Colonic mucosa (tissue), 4 donors: ENCODE measurements around the gene PRKN. TPM values are rescaled to one million over a fixed set of nuclear protein-coding genes. Genes with fewer than 3 reads are reported as not detected.

Source experiments
- DNase-seq: peaks from one replicate; pipeline ENCODE4 v3.0.0-alpha.2; 2020
- H3K27ac ChIP-seq: fragments of 200-600 bp; one replicate; pipeline ENCODE4 v1.8.0; 2021
- H3K27me3 ChIP-seq: fragments of 200-600 bp; one replicate; pipeline ENCODE4 v1.8.0; 2021
- H3K36me3 ChIP-seq: fragments of 200-600 bp; one replicate; pipeline ENCODE4 v1.8.0; 2021
- H3K4me1 ChIP-seq: fragments of 200-600 bp; one replicate; pipeline ENCODE4 v1.8.0; 2021; ENCODE audit warnings: mild to moderate bottlenecking
- H3K4me3 ChIP-seq: fragments of 200-600 bp; one replicate; pipeline ENCODE4 v1.8.0; 2021
- H3K9ac ChIP-seq, 2 donors: one replicate each; pipeline ENCODE4 v1.7.0; 2013; ENCODE audit warnings: control low read depth in 2 of 2, low read depth in 2 of 2, low read length in 2 of 2
- H3K9me3 ChIP-seq: fragments of 200-600 bp; one replicate; pipeline ENCODE4 v1.8.0; 2021
- intact Hi-C: fragments of 100-400 bp; cut with DNase I; formaldehyde crosslinking; loops from one replicate; pipeline ENCODE4 v1.14.1; 2022
- total RNA-seq, 2 donors: library from RNA; stranded (reverse); fragmentation: NEBNext Ultra II Directional in 1 of 2; extraction: Animal tissue kit (Norgen Biotek cat#: 25700) in 1 of 2; gene quantifications; one replicate each; pipeline ENCODE4 v1.2.1, GENCODE V29; 2021
- TF ChIP-seq, protein P1 (sequence below): fragments of 200-600 bp; IDR thresholded peaks from one replicate; pipeline ENCODE4 v1.8.0; 2022; ENCODE audit warnings: antibody characterized with exemption, mild to moderate bottlenecking
- donor health status: healthy.
- donor health status: DM: no; HTN: no; CAD: no.
- donor health status: DM: no; HTN: no; CAD: no.

Gene PRKN
- total RNA-seq, 2 donors from 2014 or later = 3.7 to 8.1 TPM

DNA sequence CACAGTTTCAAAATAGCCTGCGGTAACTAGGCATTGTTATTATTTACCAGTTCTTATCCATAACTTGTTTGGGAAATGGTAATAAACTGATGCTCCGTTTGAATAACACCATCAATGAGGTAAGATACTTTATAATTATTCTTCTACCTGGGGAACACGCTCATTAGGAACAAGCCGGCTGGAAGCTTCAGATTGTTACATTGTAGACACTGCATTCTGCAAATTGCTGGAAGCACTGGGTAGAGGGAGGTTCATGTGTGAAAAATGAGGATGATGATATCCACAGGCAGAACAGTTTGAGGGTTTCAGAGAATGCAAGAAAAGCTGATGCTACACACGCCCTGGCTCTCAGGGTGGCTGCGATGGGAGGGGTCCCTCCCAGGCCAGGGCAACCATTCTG is 893.1 kb downstream of the PRKN start:
- Histone ChIP-seq H3K27ac (no peak overlapping the region), H3K9ac (no peak overlapping the region), H3K36me3 (no peaks in the 10 kb centered on the region), H3K9me3 (no peaks in the 10 kb centered on the region), H3K4me3 (no peak overlapping the region), H3K27me3 (no peaks in the 10 kb centered on the region), H3K4me1 (no peaks in the 10 kb centered on the region)
- intact Hi-C loops = no loop called here
- TF ChIP-seq, protein P1, sequence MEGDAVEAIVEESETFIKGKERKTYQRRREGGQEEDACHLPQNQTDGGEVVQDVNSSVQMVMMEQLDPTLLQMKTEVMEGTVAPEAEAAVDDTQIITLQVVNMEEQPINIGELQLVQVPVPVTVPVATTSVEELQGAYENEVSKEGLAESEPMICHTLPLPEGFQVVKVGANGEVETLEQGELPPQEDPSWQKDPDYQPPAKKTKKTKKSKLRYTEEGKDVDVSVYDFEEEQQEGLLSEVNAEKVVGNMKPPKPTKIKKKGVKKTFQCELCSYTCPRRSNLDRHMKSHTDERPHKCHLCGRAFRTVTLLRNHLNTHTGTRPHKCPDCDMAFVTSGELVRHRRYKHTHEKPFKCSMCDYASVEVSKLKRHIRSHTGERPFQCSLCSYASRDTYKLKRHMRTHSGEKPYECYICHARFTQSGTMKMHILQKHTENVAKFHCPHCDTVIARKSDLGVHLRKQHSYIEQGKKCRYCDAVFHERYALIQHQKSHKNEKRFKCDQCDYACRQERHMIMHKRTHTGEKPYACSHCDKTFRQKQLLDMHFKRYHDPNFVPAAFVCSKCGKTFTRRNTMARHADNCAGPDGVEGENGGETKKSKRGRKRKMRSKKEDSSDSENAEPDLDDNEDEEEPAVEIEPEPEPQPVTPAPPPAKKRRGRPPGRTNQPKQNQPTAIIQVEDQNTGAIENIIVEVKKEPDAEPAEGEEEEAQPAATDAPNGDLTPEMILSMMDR = no peak
- no peak for DNase-seq

DNA sequence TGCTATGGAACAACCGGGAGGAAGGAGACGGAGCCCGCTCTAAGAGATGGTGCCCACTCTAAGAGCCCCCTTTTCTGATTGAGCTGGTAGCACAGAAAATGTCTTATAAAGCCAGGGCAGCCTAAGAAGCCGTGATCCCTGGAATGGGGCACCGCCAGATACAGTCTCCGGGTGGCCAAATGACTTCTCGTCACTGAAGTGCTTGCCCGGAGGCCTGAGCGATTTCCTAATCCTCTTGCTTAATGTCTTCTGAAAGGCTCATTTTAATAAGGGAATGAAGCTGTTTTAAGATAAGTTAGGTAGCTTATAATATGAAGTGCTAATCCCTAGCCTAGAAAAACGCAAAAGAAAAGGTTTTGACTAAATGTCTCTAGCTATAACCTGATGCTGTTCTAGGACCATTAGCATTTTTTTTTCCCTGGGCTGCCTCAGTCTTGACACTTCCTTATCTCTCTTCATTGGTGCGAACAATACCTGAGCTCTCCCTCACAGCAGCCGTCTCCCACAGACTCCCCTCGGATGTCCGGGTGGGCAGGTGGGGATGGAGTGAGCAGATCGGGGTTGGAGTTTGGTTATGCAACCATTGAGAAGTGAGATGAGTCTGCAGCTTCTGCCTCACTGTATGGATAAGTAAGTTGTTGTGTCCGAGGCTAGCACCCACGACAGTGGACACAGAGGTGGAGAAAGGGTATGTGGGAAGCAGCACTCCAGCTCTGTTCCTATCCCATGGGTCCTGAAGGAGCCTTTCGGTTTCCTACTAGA is 894.3 kb downstream of the PRKN start:
- no peak for DNase-seq
- Histone ChIP-seq H3K9ac (no peak overlapping the region), H3K27me3 (no peaks in the 10 kb centered on the region), H3K4me1 (no peaks in the 10 kb centered on the region), H3K36me3 (no peaks in the 10 kb centered on the region), H3K9me3 (no peaks in the 10 kb centered on the region), H3K27ac (no peak overlapping the region), H3K4me3 (no peak overlapping the region)
- intact Hi-C loops = no loop called here
- TF ChIP-seq, protein P1 = no peak

DNA sequence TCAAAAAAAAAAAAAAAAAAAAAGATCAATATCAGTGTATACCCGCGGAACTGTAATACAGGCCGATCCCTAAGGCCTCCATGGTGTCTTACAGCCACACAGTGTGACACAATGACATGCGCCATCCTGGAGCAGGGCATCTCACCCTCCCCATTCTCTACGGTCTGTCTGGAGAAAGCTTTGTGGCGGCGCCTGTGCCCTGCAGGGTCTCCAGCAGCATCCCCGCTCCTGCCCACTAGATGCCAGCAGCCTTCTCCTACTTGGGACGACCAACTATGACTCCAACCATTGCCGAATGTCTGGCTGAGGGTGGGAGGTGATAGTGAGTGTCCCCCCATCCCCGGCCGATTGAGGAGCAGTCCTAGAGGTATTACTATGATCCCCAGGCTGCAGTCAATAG is 894.9 kb downstream of the PRKN start:
- no peak overlapping the region for H3K27ac ChIP-seq
- TF ChIP-seq, protein P1 = no peak
- no peak for DNase-seq
- H3K4me1 ChIP-seq = no peaks in the 10 kb centered on the region
- H3K4me3 ChIP-seq = no peak overlapping the region
- H3K36me3 ChIP-seq = no peaks in the 10 kb centered on the region
- H3K9me3 ChIP-seq = no peaks in the 10 kb centered on the region
- no peaks in the 10 kb centered on the region for H3K27me3 ChIP-seq
- H3K9ac ChIP-seq = no peak overlapping the region
- intact Hi-C loops = no loop called here

DNA sequence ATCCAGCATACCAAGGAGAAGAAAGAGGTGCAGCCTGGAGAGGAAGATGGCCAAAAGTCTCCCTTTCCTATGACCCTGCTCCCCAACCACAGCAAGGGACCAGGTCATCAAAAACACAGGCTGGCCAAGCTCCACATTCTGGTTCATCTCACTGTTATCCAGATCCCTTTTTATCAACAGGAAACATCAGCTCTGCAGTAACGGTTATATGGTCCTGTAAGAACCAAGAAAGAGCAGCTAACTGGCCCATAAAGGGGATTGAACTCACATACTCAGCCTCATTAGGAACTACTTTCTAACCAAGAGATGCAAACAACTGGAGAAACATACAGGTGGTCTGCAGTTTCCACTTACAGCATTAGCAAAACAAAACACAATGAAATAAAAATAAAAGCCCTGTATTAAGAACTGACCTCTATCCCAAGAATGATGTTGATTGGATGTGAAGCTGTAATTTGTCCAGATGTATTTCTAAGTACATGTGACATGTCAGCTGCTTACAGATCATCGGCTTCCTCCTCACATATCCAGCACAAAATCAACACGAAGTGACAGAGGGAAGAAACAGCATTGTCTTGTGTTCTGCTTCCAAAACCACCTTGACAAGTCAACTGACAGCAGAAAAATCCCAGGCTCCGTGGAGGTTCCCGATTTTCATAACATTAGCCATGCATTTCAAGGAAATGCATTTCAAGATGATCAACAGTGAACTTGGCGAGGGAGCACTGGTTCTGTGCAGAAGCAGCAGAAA is 896.5 kb downstream of the PRKN start:
- TF ChIP-seq, protein P1 = no peak
- H3K36me3 ChIP-seq = no peaks in the 10 kb centered on the region

DNA sequence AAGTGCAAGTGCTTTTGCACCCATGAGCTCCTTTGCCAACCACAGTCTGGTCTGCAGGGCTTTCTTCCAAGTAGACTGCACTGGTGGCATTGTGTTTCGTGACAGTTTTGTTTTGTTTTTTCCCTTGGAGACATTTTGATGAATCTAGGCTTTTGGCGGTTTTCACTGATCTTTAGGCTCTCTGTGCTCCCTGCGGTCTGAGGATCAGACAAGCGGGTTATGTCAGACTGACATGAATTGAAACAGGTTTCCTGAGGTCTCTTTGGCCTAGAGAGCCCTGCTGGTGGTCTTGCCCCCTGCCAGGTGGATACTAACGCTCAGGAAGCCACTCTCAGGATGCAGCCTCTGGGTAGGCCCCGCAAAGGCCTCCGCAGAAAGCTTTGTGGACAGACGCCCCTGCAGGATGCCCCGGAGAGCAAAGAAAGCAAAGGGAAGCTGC is 898.3 kb downstream of the PRKN start:
- Histone ChIP-seq H3K9ac (no peak overlapping the region), H3K27me3 (no peaks in the 10 kb centered on the region), H3K4me3 (no peak overlapping the region), H3K36me3 (no peaks in the 10 kb centered on the region), H3K9me3 (no peaks in the 10 kb centered on the region), H3K4me1 (no peaks in the 10 kb centered on the region), H3K27ac (no peak overlapping the region)
- no peak for DNase-seq
- intact Hi-C loops = no loop called here
- TF ChIP-seq, protein P1 = no peak

More for the DNA sequence above, 896.5 kb downstream of the PRKN start:
- H3K4me3 ChIP-seq = no peak overlapping the region
- H3K9me3 ChIP-seq = no peaks in the 10 kb centered on the region
- H3K9ac ChIP-seq = no peak overlapping the region
- intact Hi-C loops = no loop called here
- DNase-seq = no peak
- H3K27me3 ChIP-seq = no peaks in the 10 kb centered on the region
- H3K27ac ChIP-seq = no peak overlapping the region
- H3K4me1 ChIP-seq = no peaks in the 10 kb centered on the region
